ENCODE data around the gene PSMA6. TPM values are rescaled to one million over a fixed set of nuclear protein-coding genes. Genes with fewer than 3 reads are reported as not detected.
"Not testable (repeated sequence)": the region's sequence is repeated elsewhere in the genome, so short reads cannot be mapped to it uniquely, and the experiment has no call there.

The PSMA6 gene
- total RNA-seq, 1 donor from 2014 or later: 72.0 TPM

DNA sequence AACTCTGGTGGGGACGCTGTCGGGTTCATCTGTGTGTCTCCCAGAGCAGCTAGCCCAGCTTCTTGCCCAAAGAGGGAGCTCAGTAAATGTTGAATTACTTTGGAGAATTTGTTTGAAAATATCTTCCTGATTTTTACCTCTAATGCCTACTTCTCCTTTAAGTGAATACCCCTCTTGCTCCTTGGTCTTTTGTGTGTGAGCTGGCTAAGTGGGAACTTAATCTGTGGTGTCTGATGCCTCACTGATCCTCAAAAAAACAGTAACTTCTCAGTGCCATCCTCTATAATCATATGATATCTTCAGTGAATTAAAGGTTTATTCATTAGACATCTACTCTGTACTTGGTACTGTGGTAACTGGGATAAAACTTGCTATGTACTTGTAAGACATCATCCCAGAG lies 7.7 kb upstream of the PSMA6 start:
- no peak for ATAC-seq
- DNase-seq (ENCODE audit: low spot score): no peak

DNA sequence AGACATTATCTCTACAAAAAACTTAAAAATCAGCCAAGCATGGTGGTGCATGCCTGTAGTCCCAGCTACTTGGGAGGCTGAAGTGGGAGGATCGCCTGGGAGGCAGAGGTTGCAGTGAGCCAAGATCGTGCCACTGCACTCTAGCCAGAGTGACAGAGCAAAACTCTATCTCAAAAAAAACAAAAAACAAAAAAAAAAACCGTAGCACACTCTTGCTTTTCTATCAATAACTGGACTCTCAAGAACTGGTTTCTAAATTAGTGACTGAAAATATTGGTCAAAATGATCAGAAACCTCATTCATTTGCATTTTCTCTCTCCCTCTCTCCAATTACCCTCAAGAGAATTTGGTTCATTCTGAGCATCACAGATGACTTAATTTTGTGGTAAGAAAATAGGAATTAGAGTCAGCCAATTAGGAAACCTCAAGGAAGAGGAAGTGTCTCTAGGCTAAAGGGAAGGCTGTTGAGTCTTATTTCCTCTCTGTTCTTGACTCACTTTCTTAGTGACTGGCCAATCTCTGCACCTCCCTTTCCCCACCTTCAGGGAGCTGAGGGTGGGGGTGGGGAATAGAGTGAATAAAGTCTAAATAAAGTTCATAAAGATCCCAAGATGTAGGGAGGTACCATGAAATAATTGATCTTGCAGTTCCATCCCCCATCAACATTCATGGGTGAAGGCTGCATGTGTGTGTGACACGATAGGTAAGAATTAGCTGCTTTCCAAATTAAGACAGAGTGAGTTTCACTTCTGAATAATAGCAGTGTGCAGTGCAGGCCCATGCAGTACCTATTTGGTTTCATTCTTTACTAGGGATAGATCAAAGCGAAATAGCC lies 6.8 kb upstream of the PSMA6 start:
- ATAC-seq: no peak
- no peak for DNase-seq (ENCODE audit: low spot score)

DNA sequence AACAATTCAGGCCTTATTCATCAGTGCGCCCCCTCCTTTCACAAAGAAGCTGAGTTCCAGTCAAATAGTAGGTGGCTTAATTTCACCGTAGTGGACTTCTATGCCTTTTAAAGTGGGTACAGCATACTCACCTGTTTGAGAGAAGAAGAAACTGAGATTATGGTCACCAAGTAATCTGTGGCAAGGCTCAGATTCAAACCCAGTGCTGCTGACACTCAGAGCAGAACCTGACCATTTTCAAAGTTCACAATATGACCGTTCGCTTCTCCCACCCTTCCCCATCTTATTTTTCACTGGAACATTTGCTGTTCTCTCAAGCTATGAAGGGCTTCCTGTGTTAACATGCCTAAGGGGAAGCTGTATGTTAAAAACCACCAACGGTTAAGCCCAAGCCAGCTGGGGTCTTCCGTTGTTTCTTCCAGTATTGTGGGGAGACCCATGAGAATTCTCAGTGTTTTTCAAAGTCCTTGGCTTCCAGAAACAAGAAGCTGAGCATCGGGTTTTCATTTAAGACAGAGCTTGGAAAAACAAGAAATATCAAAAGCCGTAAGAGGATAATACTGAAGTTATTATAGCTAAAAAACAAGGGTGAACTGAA lies 6.1 kb upstream of the PSMA6 start:
- DNase-seq (ENCODE audit: low spot score): no peak
- ATAC-seq: no peak

DNA sequence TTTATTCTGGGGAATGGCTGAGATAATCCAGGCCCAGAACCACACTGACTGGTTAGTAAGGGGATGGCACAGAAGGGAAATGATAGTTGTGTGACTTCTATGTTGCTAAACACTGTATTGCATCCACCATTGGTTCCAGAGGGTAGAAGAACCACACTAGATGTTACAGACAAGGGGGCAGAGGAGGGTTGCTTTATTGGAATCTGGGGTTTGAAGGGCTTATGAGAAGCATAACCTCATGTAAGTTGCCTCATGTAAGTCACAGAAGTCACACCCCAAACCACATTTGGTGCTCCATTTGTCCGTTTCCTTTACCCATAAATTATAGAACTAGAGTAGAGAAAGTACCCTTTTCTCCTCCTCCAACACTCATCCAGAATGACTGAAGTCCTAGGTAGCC lies 5.5 kb upstream of the PSMA6 start:
- ATAC-seq (no peak), DNase-seq (ENCODE audit: low spot score) (no peak)

DNA sequence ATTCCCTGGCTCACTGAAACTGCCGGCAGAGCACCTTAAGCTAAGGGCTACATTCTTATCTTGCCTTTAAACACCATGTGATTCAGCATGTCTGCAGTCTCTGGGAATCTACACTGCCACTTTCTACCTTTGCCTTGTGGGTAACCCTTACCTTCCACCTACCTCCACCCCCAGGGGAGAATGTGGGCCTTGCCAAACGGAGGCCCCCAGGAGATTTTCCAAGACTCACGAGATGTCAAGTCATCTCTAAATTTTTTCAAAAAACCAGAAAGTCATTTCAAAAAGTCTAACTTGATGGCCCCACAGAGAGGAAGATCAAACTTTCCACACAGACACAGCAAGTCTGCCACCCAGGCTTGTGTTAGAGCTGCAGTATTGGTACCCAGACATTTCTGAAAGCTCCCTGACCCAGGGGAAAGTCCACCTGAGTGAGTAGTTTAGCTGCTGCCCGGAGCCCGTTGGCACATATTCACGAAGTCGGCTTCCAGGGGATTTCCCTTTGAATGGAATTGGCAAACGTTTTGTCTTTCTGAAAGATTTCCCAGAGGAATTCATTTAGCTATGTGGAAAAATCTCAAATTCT lies 4.7 kb upstream of the PSMA6 start:
- ATAC-seq: peak; percentile 66
- peak; percentile 87 for DNase-seq (ENCODE audit: low spot score)

DNA sequence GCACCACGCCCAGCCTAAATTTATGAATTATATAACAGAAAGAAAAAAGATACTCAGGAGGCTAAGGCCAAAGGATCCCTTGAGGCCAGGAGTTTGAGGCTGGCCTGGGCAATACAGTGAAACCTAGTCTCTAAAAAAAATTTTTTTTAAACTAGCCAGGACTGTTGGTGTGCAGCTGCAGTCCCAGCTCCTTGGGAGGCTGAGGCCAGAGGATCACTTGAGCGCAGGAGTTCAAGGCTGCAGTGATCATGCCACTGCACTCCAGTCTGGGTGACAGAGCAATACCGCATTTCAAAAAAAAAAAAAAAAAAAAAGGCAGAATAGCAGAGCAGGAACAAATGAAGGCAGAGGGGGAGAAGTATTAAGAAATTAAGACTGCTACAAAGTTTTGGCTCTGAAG lies 2.6 kb upstream of the PSMA6 start:
- ATAC-seq: no peak
- no peak for DNase-seq (ENCODE audit: low spot score)

DNA sequence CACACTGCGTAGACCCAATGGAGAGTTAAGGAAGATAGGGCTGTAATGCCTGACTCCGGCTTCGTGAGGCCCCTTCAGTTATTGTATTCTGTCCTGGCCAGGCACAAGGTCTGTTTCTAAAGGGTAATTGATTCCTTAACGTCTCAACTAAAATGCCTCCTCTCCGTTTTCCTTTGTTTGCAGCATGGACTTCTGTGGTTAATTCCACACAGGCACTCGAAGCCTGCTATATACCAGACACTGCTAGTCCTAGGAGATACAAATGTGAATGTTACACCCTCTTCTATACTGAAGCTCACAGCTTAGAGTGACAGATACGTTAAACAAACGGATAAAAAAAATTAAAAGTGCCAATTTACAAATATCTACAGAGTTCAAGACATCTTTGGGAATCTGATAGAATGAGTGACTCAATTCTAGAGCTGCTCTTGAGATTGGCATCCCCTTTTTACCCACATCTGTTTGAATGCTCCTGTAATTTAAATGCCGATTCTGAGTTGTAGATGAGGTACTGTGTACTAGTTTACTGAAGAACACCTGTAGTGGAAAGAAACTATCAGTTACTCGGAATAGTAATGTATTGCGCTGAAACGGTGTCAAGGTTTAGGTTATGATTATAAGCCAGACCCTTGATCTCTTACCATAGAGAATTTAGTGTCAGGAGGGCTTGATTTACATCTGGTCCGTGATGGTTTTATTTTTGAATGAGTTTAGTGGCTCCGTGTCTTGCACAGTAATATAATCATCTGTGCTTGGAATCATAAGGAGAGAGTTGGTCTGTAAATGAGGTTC lies 784 bp downstream of the PSMA6 start:
- no peak for DNase-seq (ENCODE audit: low spot score)
- peak; percentile 20 for ATAC-seq

DNA sequence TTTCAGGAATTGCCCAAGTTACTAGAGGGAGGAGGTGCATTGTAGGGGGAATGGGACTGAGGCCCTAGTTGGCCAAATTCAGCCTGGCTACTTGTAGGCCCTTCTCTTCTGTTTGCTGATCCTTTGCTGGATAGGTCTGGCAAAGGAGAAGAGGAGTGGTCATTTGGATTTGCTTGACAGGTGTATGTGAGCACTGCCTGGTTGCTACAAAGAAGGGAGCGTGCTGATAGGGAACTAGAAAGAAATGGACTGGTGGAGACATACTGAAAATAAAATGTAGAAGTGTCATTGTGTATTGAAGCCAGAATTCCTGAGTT lies 3.6 kb downstream of the PSMA6 start:
- DNase-seq (ENCODE audit: low spot score): no peak
- no peak for ATAC-seq

DNA sequence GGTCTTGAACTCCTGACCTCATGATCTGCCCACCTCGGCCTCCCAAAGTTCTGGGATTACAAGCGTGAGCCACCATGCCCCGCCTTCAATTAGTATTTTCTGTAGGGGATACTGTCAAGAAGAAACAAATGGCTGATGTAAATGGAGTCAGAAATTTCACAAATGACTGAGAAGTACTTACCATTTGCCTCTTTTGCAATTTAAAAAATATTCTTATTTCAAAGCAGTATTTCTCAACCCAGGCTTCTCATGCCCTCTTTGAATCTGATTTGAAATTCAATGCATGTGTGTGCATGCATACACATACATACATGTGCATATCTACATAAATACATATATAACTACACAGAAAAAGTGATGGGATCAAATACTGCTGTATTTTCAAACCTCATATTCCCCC lies 4.4 kb downstream of the PSMA6 start:
- DNase-seq (ENCODE audit: low spot score): no peak
- ATAC-seq: no peak

DNA sequence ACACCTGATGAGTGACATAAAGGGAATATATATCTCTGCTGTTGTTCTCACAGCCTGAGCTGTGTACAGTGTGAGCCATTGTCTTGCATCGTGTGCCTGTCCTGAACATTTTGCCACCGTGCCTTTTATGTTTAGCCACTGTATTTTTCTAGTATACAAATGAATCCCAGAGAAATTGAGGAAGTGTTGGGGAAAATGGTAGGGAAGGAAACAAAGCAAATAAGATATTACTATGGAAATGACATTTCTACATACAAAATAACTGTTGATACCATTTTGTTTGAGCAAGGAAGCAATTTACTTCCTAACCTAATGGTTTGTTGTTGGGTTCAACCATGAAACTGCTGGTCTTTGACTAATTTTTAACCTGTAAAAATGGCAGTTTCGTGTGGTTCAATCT lies 5.5 kb downstream of the PSMA6 start:
- DNase-seq (ENCODE audit: low spot score): no peak
- no peak for ATAC-seq

DNA sequence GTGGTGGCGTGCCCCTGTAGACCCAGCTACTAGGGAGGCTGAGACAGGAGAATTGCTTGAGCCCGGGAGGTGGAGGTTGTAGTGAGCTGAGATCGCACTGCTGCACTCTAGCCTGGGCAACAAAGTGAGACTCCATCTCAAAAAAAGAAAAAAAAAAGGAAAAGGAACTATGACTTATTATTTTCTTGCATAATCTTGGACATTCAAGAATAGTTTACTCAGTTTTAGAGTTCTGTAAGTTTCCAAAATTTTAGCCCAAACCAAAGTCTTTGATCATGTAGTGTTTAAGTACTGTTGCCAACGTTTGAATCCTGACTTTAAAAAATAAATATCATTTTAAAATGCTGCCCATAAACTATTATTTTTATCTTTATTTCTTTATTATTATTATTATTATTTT lies 6.2 kb downstream of the PSMA6 start:
- ATAC-seq: no peak
- DNase-seq (ENCODE audit: low spot score): no peak

DNA sequence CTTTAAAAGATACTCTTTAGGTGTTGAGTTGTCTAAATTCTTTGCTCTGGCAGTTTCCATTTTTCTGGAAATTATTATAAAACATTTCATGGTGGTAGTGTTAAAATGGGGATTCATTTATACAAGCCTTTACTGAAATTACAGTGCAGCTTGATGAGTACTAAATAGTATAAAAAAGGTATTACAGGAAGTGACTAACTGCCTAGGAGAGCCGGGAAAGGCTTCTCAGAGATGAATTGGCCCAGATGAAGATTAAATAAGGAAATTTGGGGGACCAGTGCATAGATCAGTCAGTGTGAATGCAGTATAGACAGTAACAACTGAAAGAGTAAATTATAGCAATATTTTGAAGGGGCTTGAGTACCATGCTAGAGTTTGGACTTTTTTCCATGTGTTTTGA lies 7.5 kb downstream of the PSMA6 start:
- ATAC-seq: no peak
- DNase-seq (ENCODE audit: low spot score): no peak

DNA sequence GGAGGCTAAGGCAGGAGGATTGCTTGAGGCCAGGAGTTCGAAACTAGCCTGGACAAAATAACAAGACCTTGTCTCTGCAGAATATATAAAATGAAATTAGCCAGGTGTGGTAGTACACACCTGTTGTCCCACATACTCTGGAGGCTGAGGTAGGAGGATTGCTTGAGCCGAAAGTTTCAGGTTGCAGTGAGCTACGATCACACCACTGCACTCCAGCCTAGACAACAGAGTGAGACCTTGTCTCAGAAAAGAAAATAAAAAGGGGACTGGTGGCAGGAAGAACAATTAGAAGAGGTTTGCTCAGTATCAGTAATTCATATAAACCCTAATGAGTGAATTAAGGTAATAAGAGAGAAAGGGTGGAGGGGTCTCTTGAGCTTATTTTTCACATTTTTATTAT lies 8.0 kb downstream of the PSMA6 start:
- DNase-seq (ENCODE audit: low spot score) (no peak), ATAC-seq (no peak)

DNA sequence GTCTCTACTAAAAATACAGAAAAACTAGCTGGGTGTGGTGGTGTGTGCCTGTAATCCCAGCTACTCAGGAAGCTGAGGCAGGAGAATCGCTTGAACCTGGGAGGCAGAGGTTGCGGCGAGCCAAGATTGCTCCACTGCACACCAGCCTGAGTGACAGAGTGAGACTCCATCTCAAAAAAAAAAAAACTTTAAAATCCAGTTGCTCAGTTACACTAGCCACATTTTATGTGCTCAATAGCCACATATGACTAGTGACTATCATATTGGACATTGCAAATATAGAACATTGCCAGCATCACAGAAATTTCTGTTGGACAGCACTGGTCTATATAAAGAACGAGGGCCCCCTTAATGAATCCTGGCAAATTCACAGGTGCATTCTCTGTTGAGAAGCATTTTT lies 9.2 kb downstream of the PSMA6 start:
- not testable (repeated sequence) for DNase-seq (ENCODE audit: low spot score); ATAC-seq

DNA sequence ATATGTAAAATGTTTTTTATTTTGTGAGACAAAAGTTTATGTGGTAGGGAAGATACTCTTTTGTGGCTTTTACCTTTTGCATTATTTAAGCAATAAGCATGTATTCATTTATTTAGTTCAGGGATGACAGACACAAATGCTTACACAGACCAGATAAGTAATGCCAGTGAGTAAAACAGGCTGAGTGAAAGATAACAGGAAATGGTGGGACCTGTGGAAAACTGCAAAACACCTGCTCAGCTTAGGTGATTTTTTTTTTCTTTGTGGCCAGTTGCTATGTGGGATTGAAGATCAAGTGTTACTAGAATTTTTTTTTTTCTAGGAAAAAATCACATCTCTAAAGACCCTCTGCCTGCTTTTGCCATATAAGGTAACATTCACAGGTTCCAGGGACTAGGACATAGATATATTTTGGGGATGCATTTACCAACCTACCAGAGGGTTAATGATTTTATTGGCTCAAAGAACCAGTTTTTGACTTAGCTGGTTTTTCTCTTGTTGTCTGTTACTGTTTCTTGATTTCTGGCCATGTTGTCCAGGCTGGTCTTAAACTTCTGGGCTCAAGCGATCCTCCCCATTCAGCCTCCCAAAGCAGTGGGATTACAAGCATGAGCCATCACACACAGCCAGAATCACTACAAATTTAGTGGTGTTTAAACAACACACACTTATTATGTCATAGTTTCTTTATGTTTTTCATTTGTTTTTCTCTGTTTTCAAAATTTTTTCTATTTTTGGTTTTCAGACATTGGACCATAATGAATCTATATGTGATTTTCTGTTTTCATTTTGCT lies 9.8 kb downstream of the PSMA6 start:
- no peak for ATAC-seq
- DNase-seq (ENCODE audit: low spot score): no peak

DNA sequence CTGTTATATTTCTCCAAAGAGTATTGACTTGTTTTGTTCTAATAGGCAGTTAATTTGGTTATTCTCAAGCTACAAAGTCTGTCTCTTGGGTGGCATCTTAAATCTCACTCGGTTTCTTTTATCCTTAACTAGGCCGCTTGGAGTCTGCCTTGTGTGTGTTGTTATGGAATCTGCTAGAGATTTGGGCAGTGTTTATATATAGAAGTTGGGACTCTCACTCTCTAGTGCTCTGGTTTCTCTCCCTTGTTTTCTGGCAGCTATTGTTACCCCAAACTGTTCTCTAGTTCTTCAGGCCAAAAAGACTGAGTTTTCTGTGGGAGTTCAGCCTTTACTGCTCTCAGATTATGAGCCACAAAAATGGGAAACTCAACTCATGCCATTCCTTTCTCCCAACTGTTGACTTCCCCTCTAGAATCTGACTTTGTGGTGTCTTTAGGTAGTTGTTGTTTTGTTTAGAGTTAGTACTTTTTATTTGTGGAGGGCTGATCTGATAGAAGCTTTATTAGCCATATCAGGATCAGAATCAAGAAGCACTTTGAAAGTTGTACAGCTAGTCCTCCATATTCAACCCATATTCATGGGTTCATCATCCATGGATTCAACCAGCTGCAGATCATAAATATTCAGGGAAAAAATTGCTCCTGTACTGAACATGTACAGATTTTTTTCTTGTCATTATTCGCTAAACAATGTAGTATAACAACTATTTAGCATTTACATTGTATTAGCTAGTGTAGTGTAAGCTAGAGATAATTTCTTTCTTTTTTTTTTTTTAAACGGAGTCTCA lies 11.2 kb downstream of the PSMA6 start:
- no peak for DNase-seq (ENCODE audit: low spot score)
- no peak for ATAC-seq

DNA sequence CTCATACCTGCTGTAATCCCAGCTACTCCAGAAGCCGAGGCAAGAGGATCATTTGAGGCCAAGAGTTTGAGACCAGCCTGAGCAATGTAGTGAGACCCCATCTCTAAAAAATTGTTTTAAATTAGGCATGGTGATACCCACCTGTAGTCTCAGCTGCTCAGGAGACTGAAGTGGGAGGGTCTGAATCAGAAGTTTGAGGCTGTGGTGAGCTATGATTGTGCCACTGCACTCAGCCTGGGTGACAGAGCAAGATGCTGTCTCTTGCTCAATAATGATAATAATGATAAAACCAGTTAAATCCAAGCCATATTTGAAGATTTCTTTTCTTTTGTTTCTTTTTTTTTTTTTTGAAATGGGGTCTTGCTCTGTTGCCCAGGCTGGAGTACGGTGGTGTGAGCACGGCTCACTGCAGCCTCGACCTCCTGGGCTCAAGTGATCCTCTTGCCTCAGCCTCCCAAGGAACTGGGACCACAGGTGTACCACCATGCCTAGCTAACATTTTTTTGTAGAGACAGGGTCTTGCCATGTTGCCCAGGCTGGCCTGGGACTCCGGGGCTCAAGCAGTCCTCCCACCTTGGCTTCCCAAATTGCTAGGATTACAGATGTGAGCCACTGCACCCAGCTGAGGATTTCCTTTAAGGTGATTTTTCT lies 12.8 kb downstream of the PSMA6 start:
- DNase-seq (ENCODE audit: low spot score) (no peak), ATAC-seq (peak; percentile 13)

DNA sequence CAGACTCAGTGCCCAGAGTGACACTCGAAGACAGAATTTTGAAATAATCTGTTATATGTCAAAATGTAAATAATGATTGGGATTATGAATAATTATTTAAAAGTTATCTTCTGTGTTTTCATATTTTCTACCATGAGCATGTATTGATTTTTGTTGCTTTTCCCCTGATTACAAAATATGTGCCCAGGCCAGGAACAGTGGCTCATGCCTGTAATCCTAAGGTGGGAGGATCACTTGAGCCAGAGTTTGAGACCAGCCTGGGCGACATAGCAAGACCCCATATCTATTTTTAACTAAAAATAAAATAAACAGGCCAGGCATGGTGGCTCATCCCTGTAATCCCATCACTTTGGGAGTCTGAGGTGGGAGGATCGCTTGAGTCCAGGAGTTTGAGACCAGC lies 13.5 kb downstream of the PSMA6 start:
- DNase-seq (ENCODE audit: low spot score): no peak
- peak; percentile 57 for ATAC-seq

DNA sequence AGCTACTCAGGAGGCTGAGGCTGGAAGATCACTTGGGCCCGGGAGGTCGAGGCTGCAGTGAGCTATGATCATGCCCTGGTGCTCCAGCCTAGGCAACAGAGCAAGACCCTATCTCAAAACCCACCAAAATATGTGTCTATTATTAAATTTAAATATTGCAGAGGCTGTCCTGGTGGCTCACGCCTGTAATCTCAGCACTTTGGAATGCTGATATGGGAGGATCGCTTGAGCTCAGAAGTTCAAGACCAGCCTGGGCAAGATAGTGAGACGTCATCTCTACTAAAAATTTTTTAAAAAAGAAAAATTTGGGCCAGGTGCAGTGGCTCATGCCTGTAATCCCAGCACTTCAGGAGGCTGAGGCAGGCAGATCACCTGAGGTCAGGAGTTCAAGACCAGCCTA lies 13.9 kb downstream of the PSMA6 start:
- no peak for ATAC-seq
- DNase-seq (ENCODE audit: low spot score): no peak

DNA sequence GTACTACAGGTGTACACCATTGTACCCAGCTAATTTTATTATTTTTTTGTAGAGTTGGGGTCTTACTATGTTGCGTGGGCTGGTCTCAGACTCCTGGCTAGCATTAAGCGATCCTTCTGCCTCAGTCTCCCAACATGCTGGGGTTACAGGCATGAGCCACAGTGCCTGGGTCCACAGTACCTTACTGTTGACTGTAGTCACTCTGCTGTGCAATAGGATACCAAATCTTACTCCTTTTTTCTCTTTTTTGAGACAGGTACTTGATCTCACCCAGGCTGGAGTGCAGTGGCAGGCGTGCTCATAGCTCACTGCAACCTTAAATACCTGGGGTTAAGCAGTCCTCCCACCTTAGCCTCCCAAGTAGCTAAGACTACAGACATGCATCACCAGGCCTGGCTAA lies 25.6 kb downstream of the PSMA6 start:
- no peak for ATAC-seq

More for the DNA sequence above, 25.6 kb downstream of the PSMA6 start:
- no peak for DNase-seq (ENCODE audit: low spot score)
